Measurements from ENCODE around the gene HMGCL.

DNA sequence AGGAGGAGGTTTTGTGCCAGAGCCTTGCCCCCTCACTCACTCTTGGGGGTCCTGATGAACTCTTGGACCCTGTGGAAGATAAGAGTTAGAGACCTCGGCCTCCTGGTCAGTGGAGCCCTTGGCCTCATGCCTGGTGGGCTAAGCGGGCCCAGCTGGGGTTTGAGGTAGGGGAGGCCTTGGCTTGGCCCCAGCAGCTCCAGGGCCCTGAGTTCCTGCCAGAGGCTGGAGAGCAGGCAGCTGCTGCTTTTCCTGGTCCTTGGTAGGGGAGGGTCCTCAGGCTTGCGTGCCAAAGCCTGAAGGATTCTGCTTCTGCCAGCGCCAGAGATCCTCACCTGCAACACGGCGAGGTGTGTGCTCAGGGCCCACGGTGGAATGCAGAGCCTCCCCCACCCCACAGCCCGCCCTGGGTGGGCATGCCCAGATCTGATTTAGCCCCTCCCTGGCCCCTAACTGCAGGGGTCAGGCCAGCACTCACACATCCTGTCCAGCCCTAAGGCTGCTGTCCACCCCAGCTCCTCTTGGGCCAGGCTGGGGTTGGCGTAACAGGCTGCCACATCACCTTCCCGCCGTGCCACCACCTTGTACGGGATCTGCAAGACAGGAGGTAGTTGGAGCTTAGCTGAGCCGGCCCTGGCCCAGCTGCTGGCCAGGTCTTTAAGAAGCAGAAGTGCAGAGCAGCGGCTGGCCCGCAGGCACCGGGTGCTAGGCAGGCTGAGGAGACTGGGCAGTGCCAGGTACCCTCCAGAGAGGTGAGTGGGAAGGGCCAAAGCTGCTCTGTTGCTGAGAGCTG lies 29.4 kb downstream of the HMGCL start:
- TF ChIP-seq, protein P1, sequence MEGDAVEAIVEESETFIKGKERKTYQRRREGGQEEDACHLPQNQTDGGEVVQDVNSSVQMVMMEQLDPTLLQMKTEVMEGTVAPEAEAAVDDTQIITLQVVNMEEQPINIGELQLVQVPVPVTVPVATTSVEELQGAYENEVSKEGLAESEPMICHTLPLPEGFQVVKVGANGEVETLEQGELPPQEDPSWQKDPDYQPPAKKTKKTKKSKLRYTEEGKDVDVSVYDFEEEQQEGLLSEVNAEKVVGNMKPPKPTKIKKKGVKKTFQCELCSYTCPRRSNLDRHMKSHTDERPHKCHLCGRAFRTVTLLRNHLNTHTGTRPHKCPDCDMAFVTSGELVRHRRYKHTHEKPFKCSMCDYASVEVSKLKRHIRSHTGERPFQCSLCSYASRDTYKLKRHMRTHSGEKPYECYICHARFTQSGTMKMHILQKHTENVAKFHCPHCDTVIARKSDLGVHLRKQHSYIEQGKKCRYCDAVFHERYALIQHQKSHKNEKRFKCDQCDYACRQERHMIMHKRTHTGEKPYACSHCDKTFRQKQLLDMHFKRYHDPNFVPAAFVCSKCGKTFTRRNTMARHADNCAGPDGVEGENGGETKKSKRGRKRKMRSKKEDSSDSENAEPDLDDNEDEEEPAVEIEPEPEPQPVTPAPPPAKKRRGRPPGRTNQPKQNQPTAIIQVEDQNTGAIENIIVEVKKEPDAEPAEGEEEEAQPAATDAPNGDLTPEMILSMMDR (IDR thresholded peaks at IDR 0.05), result no peak
- TF ChIP-seq POLR2A (IDR thresholded peaks at IDR 0.05), result no peak
